ENCODE measurements around the gene ADAMTSL4. TPM values are rescaled to one million over a fixed set of nuclear protein-coding genes. Genes with fewer than 3 reads are reported as not detected.
A peak's percentile ranks its signal among the peaks of the same experiment; 100 is the strongest.

ADAMTSL4 gene
- total and polyA plus RNA-seq, 9 of the 15 experiments (the other 6 are each of a cell fraction or from before 2014, with no cell fraction given), result 12.7 to 212 (median 35.6) TPM

GRCh38 chr1:150578272-150579109 lies 29.3 kb downstream of the ADAMTSL4 start (continued):
- TF ChIP-seq HMBOX1 (IDR thresholded peaks at IDR 0.05) (0 out of 2 replicates have a peak, but pooled peaks have one; percentile 19), RFX1 (IDR thresholded peaks at IDR 0.05) (no peak), SMARCE1 (IDR thresholded peaks at IDR 0.05) (0 out of 2 replicates have a peak, but pooled peaks have one; percentile 39), ZNF12 (CRISPR knock-in tag; IDR thresholded peaks at IDR 0.05) (peak; percentile 22; the same call in 1 of the 2 replicates), MCM5 (IDR thresholded peaks at IDR 0.05; ENCODE audit: low read depth) (no peak), SRF (CRISPR knock-in tag; IDR thresholded peaks at IDR 0.05) (no peak), POLR2A (conservative IDR thresholded peaks at IDR 0.05) (peak; percentile 36; the same call in 1 of the 2 replicates), PREB (CRISPR knock-in tag; IDR thresholded peaks at IDR 0.05) (peak; percentile 22; the same call in 1 of the 2 replicates), PML (IDR thresholded peaks at IDR 0.05; ENCODE audit: low read length) (no peak), RFX7 (CRISPR knock-in tag; IDR thresholded peaks at IDR 0.05) (no peak), CCNT2 (IDR thresholded peaks at IDR 0.05; ENCODE audit: borderline replicate concordance, extremely low read depth, insufficient read length, low read depth, low read length) (no peak), YY1 (IDR thresholded peaks at IDR 0.05; ENCODE audit: borderline replicate concordance in 1 of 3, control insufficient read depth in 1 of 3, extremely low read depth in 1 of 3, insufficient read depth in 3 of 3, insufficient read length in 1 of 3, insufficient replicate concordance in 2 of 3, low read depth in 1 of 3, low read length in 2 of 3) (peak in 1 of 3 experiments; percentile 61), THRB (CRISPR knock-in tag; conservative IDR thresholded peaks at IDR 0.05) (0 out of 2 replicates have a peak, but pooled peaks have one; percentile 40), WHSC1 (IDR thresholded peaks at IDR 0.05; ENCODE audit: low read length) (no peak), ZNF512 (tag; IDR thresholded peaks at IDR 0.05) (no peak), TSHZ1 (CRISPR knock-in tag; IDR thresholded peaks at IDR 0.05) (no peak)

Measured in K562 (cell line).